ENCODE measurements around the gene FSIP2. TPM values are rescaled to one million over a fixed set of nuclear protein-coding genes. Genes with fewer than 3 reads are reported as not detected.

Gene FSIP2
- total and polyA plus RNA-seq, 2 experiments from 2014 or later: 1.9 to 8.6 TPM

- Histone ChIP-seq H3K4me2 (no peak overlapping the region), H3K4me1 (ENCODE audit: insufficient read depth) (no peaks in the 10 kb centered on the region), H3K4me3 (no peak overlapping the region), H3K27me3 (no peaks in the 10 kb centered on the region), H3K79me2 (no peaks in the 10 kb centered on the region), H3K9me2 (replicated peaks; ENCODE audit: insufficient read depth) (no peaks in the 10 kb centered on the region), H2AFZ (no peak overlapping the region), H3K9me3 (ENCODE audit: low read depth) (peaks cover 4% of the 10 kb centered on the region), H3K27ac (no peak overlapping the region), H3K36me3 (replicated peaks; ENCODE audit: insufficient read depth, low read depth) (no peaks in the 10 kb centered on the region), H4K20me1 (ENCODE audit: insufficient read depth, poor library complexity, severe bottlenecking) (no peaks in the 10 kb centered on the region)
- no peak for DNase-seq (ENCODE audit: low spot score)
- TF ChIP-seq EZH2phosphoT487 (IDR thresholded peaks at IDR 0.05; ENCODE audit: low read depth, severe bottlenecking, unreplicated experiment): no peak
- 94% methylated on average over 8 of the region's 8 CpGs for WGBS (ENCODE audit: low lambda C conversion rate, missing lambda C conversion rate)
Observed at GRCh38 chr2:185835974-185836373, 97.4 kb downstream of the FSIP2 start.

DNA sequence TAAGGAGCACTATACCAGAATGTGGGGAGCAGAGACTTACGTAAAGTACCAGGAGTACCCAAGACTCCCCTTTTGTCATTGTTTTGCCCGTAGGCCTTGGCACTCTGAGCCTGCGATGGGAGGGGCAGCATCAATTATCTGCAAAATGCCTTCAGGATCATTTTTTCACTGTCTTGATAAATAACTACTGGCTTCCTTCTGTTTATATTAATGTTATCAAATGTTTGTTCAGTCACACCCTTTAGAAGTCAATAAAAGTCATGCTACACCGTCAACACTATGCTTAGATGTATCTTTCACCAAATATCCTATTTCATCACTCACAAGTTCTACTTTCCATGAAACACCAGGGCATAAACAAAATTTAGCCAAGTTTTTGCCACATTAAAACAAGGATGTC is 116.3 kb downstream of the FSIP2 start:
- H3K9me3 ChIP-seq (ENCODE audit: low read depth): no peaks in the 10 kb centered on the region
- no peak overlapping the region for H3K4me3 ChIP-seq
- no peaks in the 10 kb centered on the region for H3K4me1 ChIP-seq (ENCODE audit: insufficient read depth)
- H3K79me2 ChIP-seq: no peaks in the 10 kb centered on the region
- no peaks in the 10 kb centered on the region for H3K27me3 ChIP-seq
- H3K9me2 ChIP-seq (replicated peaks; ENCODE audit: insufficient read depth): no peaks in the 10 kb centered on the region
- H3K27ac ChIP-seq: no peak overlapping the region
- no peaks in the 10 kb centered on the region for H4K20me1 ChIP-seq (ENCODE audit: insufficient read depth, poor library complexity, severe bottlenecking)
- DNase-seq (ENCODE audit: low spot score): no peak
- H3K36me3 ChIP-seq (replicated peaks; ENCODE audit: insufficient read depth, low read depth): no peaks in the 10 kb centered on the region
- no peak for TF ChIP-seq EZH2 (IDR thresholded peaks at IDR 0.05; ENCODE audit: borderline replicate concordance)
- no peak for TF ChIP-seq CTCF (IDR thresholded peaks at IDR 0.05; ENCODE audit: poor library complexity)
- TF ChIP-seq EZH2phosphoT487 (IDR thresholded peaks at IDR 0.05; ENCODE audit: low read depth, severe bottlenecking, unreplicated experiment): no peak
- no peak overlapping the region for H2AFZ ChIP-seq
- WGBS (ENCODE audit: low lambda C conversion rate, missing lambda C conversion rate): 75% methylated on average over 4 of the region's 4 CpGs
- no peak overlapping the region for H3K4me2 ChIP-seq

DNA sequence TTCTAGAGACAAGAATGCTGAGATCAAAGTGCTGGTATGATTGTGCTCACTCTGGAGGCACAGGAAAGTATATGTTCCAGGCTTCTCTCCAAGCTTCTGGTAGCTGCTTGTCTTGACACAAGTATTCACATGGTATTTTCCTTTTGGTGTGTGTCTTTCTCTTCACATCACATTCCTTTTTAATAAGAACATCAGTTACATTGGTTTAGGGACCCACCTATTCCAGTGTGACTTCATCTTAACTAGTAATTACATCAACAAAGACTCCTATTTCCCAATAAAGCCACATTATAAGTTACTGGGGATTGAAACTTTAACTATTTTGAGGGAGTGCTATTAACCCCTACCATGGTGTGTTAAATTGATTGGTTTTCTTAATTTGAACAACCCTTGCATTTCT is 119.1 kb downstream of the FSIP2 start:
- H3K27me3 ChIP-seq: no peaks in the 10 kb centered on the region
- no peaks in the 10 kb centered on the region for H3K36me3 ChIP-seq (replicated peaks; ENCODE audit: insufficient read depth, low read depth)
- no peak overlapping the region for H3K4me3 ChIP-seq
- H3K9me2 ChIP-seq (replicated peaks; ENCODE audit: insufficient read depth): no peaks in the 10 kb centered on the region
- no peak overlapping the region for H2AFZ ChIP-seq
- no peak overlapping the region for H3K4me2 ChIP-seq
- H3K27ac ChIP-seq: no peak overlapping the region
- DNase-seq (ENCODE audit: low spot score): no peak
- TF ChIP-seq EZH2phosphoT487 (IDR thresholded peaks at IDR 0.05; ENCODE audit: low read depth, severe bottlenecking, unreplicated experiment): no peak
- no peak for TF ChIP-seq EZH2 (IDR thresholded peaks at IDR 0.05; ENCODE audit: borderline replicate concordance)
- TF ChIP-seq CTCF (IDR thresholded peaks at IDR 0.05; ENCODE audit: poor library complexity): no peak
- H4K20me1 ChIP-seq (ENCODE audit: insufficient read depth, poor library complexity, severe bottlenecking): no peaks in the 10 kb centered on the region
- no peaks in the 10 kb centered on the region for H3K4me1 ChIP-seq (ENCODE audit: insufficient read depth)
- H3K9me3 ChIP-seq (ENCODE audit: low read depth): no peaks in the 10 kb centered on the region
- H3K79me2 ChIP-seq: no peaks in the 10 kb centered on the region

- Histone ChIP-seq H4K20me1 (ENCODE audit: insufficient read depth, poor library complexity, severe bottlenecking) (no peaks in the 10 kb centered on the region), H3K27me3 (no peaks in the 10 kb centered on the region), H3K36me3 (replicated peaks; ENCODE audit: insufficient read depth, low read depth) (no peaks in the 10 kb centered on the region), H2AFZ (no peak overlapping the region), H3K27ac (no peak overlapping the region), H3K9me2 (replicated peaks; ENCODE audit: insufficient read depth) (no peaks in the 10 kb centered on the region), H3K4me1 (ENCODE audit: insufficient read depth) (no peaks in the 10 kb centered on the region), H3K4me3 (no peak overlapping the region), H3K9me3 (ENCODE audit: low read depth) (no peaks in the 10 kb centered on the region), H3K79me2 (no peaks in the 10 kb centered on the region), H3K4me2 (no peak overlapping the region)
- no peak for DNase-seq (ENCODE audit: low spot score)
- TF ChIP-seq EZH2phosphoT487 (IDR thresholded peaks at IDR 0.05; ENCODE audit: low read depth, severe bottlenecking, unreplicated experiment) (no peak), EZH2 (IDR thresholded peaks at IDR 0.05; ENCODE audit: borderline replicate concordance) (no peak), CTCF (IDR thresholded peaks at IDR 0.05; ENCODE audit: poor library complexity) (no peak)
Observed at GRCh38 chr2:185859506-185859905, 120.9 kb downstream of the FSIP2 start.
